ENCODE data around the gene SLC48A1.

- TF ChIP-seq CTCF (IDR thresholded peaks at IDR 0.05): no peak
- TF ChIP-seq POLR2AphosphoS5 (IDR thresholded peaks at IDR 0.05): no peak
- TF ChIP-seq POLR2A (IDR thresholded peaks at IDR 0.05): no peak
Observed at GRCh38 chr12:47745485-47746041, 27.5 kb upstream of the SLC48A1 start.

Measured in prostate gland (tissue), 2 donors.